ENCODE results near the gene CAPN6. TPM values are rescaled to one million over a fixed set of nuclear protein-coding genes. Genes with fewer than 3 reads are reported as not detected.

The CAPN6 gene
- total and polyA plus RNA-seq, 2 experiments from 2014 or later, result 4.5 to 6.3 TPM

- no peak overlapping the region for H3K4me3 ChIP-seq
- H3K79me2 ChIP-seq (replicated peaks; ENCODE audit: insufficient read depth), result no peaks in the 10 kb centered on the region
- DNase-seq (ENCODE audit: low spot score) (no peak), ATAC-seq (no peak)
- TF ChIP-seq EZH2 (IDR thresholded peaks at IDR 0.05; ENCODE audit: low read depth, unreplicated experiment) (no peak), STAT1 (IDR thresholded peaks at IDR 0.05; ENCODE audit: unreplicated experiment) (no peak), JUNB (IDR thresholded peaks at IDR 0.05; ENCODE audit: unreplicated experiment) (no peak), ZNF331 (CRISPR knock-in tag; IDR thresholded peaks at IDR 0.05; ENCODE audit: low read depth) (no peak), NANOG (IDR thresholded peaks at IDR 0.05; ENCODE audit: borderline replicate concordance) (no peak), CREB1 (CRISPR knock-in tag; IDR thresholded peaks at IDR 0.05; ENCODE audit: low read depth) (no peak), ZNF114 (CRISPR knock-in tag; IDR thresholded peaks at IDR 0.05) (no peak), EZH2phosphoT487 (IDR thresholded peaks at IDR 0.05; ENCODE audit: unreplicated experiment) (no peak), POLR2AphosphoS5 (IDR thresholded peaks at IDR 0.05; ENCODE audit: low read depth) (no peak)
- TF ChIP-seq, protein P1, sequence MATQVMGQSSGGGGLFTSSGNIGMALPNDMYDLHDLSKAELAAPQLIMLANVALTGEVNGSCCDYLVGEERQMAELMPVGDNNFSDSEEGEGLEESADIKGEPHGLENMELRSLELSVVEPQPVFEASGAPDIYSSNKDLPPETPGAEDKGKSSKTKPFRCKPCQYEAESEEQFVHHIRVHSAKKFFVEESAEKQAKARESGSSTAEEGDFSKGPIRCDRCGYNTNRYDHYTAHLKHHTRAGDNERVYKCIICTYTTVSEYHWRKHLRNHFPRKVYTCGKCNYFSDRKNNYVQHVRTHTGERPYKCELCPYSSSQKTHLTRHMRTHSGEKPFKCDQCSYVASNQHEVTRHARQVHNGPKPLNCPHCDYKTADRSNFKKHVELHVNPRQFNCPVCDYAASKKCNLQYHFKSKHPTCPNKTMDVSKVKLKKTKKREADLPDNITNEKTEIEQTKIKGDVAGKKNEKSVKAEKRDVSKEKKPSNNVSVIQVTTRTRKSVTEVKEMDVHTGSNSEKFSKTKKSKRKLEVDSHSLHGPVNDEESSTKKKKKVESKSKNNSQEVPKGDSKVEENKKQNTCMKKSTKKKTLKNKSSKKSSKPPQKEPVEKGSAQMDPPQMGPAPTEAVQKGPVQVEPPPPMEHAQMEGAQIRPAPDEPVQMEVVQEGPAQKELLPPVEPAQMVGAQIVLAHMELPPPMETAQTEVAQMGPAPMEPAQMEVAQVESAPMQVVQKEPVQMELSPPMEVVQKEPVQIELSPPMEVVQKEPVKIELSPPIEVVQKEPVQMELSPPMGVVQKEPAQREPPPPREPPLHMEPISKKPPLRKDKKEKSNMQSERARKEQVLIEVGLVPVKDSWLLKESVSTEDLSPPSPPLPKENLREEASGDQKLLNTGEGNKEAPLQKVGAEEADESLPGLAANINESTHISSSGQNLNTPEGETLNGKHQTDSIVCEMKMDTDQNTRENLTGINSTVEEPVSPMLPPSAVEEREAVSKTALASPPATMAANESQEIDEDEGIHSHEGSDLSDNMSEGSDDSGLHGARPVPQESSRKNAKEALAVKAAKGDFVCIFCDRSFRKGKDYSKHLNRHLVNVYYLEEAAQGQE (IDR thresholded peaks at IDR 0.05; ENCODE audit: unreplicated experiment), result no peak
- TF ChIP-seq, protein P2, sequence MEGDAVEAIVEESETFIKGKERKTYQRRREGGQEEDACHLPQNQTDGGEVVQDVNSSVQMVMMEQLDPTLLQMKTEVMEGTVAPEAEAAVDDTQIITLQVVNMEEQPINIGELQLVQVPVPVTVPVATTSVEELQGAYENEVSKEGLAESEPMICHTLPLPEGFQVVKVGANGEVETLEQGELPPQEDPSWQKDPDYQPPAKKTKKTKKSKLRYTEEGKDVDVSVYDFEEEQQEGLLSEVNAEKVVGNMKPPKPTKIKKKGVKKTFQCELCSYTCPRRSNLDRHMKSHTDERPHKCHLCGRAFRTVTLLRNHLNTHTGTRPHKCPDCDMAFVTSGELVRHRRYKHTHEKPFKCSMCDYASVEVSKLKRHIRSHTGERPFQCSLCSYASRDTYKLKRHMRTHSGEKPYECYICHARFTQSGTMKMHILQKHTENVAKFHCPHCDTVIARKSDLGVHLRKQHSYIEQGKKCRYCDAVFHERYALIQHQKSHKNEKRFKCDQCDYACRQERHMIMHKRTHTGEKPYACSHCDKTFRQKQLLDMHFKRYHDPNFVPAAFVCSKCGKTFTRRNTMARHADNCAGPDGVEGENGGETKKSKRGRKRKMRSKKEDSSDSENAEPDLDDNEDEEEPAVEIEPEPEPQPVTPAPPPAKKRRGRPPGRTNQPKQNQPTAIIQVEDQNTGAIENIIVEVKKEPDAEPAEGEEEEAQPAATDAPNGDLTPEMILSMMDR (conservative IDR thresholded peaks at IDR 0.05; ENCODE audit: low read depth in 2 of 2), result no peak
- TF ChIP-seq, protein P3, sequence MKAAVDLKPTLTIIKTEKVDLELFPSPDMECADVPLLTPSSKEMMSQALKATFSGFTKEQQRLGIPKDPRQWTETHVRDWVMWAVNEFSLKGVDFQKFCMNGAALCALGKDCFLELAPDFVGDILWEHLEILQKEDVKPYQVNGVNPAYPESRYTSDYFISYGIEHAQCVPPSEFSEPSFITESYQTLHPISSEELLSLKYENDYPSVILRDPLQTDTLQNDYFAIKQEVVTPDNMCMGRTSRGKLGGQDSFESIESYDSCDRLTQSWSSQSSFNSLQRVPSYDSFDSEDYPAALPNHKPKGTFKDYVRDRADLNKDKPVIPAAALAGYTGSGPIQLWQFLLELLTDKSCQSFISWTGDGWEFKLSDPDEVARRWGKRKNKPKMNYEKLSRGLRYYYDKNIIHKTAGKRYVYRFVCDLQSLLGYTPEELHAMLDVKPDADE (IDR thresholded peaks at IDR 0.05), result no peak
- TF ChIP-seq, protein P4, sequence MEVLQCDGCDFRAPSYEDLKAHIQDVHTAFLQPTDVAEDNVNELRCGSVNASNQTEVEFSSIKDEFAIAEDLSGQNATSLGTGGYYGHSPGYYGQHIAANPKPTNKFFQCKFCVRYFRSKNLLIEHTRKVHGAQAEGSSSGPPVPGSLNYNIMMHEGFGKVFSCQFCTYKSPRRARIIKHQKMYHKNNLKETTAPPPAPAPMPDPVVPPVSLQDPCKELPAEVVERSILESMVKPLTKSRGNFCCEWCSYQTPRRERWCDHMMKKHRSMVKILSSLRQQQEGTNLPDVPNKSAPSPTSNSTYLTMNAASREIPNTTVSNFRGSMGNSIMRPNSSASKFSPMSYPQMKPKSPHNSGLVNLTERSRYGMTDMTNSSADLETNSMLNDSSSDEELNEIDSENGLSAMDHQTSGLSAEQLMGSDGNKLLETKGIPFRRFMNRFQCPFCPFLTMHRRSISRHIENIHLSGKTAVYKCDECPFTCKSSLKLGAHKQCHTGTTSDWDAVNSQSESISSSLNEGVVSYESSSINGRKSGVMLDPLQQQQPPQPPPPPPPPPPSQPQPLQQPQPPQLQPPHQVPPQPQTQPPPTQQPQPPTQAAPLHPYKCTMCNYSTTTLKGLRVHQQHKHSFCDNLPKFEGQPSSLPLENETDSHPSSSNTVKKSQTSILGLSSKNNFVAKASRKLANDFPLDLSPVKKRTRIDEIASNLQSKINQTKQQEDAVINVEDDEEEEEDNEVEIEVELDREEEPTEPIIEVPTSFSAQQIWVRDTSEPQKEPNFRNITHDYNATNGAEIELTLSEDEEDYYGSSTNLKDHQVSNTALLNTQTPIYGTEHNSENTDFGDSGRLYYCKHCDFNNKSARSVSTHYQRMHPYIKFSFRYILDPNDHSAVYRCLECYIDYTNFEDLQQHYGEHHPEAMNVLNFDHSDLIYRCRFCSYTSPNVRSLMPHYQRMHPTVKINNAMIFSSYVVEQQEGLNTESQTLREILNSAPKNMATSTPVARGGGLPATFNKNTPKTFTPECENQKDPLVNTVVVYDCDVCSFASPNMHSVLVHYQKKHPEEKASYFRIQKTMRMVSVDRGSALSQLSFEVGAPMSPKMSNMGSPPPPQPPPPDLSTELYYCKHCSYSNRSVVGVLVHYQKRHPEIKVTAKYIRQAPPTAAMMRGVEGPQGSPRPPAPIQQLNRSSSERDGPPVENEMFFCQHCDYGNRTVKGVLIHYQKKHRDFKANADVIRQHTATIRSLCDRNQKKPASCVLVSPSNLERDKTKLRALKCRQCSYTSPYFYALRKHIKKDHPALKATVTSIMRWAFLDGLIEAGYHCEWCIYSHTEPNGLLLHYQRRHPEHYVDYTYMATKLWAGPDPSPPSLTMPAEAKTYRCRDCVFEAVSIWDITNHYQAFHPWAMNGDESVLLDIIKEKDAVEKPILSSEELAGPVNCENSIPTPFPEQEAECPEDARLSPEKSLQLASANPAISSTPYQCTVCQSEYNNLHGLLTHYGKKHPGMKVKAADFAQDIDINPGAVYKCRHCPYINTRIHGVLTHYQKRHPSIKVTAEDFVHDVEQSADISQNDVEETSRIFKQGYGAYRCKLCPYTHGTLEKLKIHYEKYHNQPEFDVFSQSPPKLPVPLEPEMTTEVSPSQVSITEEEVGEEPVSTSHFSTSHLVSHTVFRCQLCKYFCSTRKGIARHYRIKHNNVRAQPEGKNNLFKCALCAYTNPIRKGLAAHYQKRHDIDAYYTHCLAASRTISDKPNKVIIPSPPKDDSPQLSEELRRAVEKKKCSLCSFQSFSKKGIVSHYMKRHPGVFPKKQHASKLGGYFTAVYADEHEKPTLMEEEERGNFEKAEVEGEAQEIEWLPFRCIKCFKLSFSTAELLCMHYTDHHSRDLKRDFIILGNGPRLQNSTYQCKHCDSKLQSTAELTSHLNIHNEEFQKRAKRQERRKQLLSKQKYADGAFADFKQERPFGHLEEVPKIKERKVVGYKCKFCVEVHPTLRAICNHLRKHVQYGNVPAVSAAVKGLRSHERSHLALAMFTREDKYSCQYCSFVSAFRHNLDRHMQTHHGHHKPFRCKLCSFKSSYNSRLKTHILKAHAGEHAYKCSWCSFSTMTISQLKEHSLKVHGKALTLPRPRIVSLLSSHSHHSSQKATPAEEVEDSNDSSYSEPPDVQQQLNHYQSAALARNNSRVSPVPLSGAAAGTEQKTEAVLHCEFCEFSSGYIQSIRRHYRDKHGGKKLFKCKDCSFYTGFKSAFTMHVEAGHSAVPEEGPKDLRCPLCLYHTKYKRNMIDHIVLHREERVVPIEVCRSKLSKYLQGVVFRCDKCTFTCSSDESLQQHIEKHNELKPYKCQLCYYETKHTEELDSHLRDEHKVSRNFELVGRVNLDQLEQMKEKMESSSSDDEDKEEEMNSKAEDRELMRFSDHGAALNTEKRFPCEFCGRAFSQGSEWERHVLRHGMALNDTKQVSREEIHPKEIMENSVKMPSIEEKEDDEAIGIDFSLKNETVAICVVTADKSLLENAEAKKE (CRISPR knock-in tag; IDR thresholded peaks at IDR 0.05), result no peak
- no peaks in the 10 kb centered on the region for H3K36me3 ChIP-seq (ENCODE audit: insufficient read depth)
- no peak overlapping the region for H3K27ac ChIP-seq (ENCODE audit: low read depth)
- Mint-ChIP-seq H3K27me3 (ENCODE audit: insufficient read depth, low read depth, poor library complexity) (peaks cover 2% of the 10 kb centered on the region), H3K4me1 (peaks cover under 1% of the 10 kb centered on the region; the same call in 1 of the 3 replicates), H3K9me3 (no peaks in the 10 kb centered on the region; the same call in 2 of the 3 replicates), H3K36me3 (ENCODE audit: low read depth) (peaks cover 5% of the 10 kb centered on the region; the same call in 1 of the 3 replicates), H3K27ac (no peak overlapping the region), H3K4me3 (no peak overlapping the region)
- no peak overlapping the region for H2AFZ ChIP-seq
- no peak overlapping the region for H3K4me2 ChIP-seq
- H3K27me3 ChIP-seq (ENCODE audit: insufficient read depth), result no peaks in the 10 kb centered on the region
- H3K4me1 ChIP-seq (ENCODE audit: insufficient read depth), result no peaks in the 10 kb centered on the region
- no peaks in the 10 kb centered on the region for H4K20me1 ChIP-seq (replicated peaks; ENCODE audit: insufficient read depth)
- H3K9me2 ChIP-seq (ENCODE audit: insufficient read depth), result no peaks in the 10 kb centered on the region
- H3F3A ChIP-seq (replicated peaks; ENCODE audit: low read depth), result no peaks in the 10 kb centered on the region
Measured at GRCh38 chrX:111200327-111200726, 70.0 kb downstream of the CAPN6 start.

Data from GM23338 (cell line).